H9 (cell line): ENCODE results near the gene SORCS2. TPM values are rescaled to one million over a fixed set of nuclear protein-coding genes. Genes with fewer than 3 reads are reported as not detected.

Source experiments
- DNase-seq: peaks from one replicate; pipeline ENCODE4 v3.0.0-alpha.2; 2017
- H2AFZ ChIP-seq: one replicate; pipeline ENCODE4 v1.6.1; 2013; ENCODE audit warnings: mild to moderate bottlenecking, low read length, control low read depth, moderate library complexity
- H2AK5ac ChIP-seq: 2 replicates; pipeline ENCODE4 v1.6.1; 2013; ENCODE audit warnings: low read length, control low read depth, mixed read lengths; ENCODE audit not compliant: insufficient read length
- H2BK120ac ChIP-seq: one replicate; pipeline ENCODE4 v1.6.1; 2013; ENCODE audit warnings: low read depth, mild to moderate bottlenecking, low read length, control low read depth, inconsistent platforms; ENCODE audit not compliant: poor library complexity, severe bottlenecking
- H2BK12ac ChIP-seq: 2 replicates; pipeline ENCODE4 v1.6.1; 2013; ENCODE audit warnings: low read length, control low read depth, mixed read lengths, low read depth; ENCODE audit not compliant: insufficient read length
- H2BK15ac ChIP-seq: 2 replicates; pipeline ENCODE4 v1.6.1; 2013; ENCODE audit warnings: low read depth, low read length, control low read depth
- H2BK20ac ChIP-seq: one replicate; pipeline ENCODE4 v1.6.1; 2013; ENCODE audit warnings: low read depth, mild to moderate bottlenecking, low read length, control low read depth, inconsistent platforms; ENCODE audit not compliant: poor library complexity, severe bottlenecking
- H2BK5ac ChIP-seq: 2 replicates; pipeline ENCODE4 v1.6.1; 2013; ENCODE audit warnings: low read length, control low read depth, mixed read lengths; ENCODE audit not compliant: insufficient read length
- H3K14ac ChIP-seq: 2 replicates; pipeline ENCODE4 v1.6.1; 2013; ENCODE audit warnings: low read length, control low read depth; ENCODE audit not compliant: insufficient read depth
- H3K18ac ChIP-seq: 2 replicates; pipeline ENCODE4 v1.6.1; 2013; ENCODE audit warnings: low read depth, mild to moderate bottlenecking, mixed read lengths, low read length, control low read depth; ENCODE audit not compliant: insufficient read length
- H3K23ac ChIP-seq: 2 replicates; pipeline ENCODE4 v1.6.1; 2013; ENCODE audit warnings: low read length, control low read depth, mixed read lengths, low read depth; ENCODE audit not compliant: insufficient read length
- H3K23me2 ChIP-seq: 2 replicates; pipeline ENCODE4 v1.6.1; 2013; ENCODE audit warnings: low read depth, mild to moderate bottlenecking, mixed read lengths, low read length, control low read depth; ENCODE audit not compliant: insufficient read length, poor library complexity, severe bottlenecking
- H3K27ac ChIP-seq: 2 replicates; pipeline ENCODE4 v1.5.1; 2013; ENCODE audit warnings: low read length, control low read depth, mixed read lengths, low read depth; ENCODE audit not compliant: insufficient read length
- H3K27me3 ChIP-seq: 2 replicates; pipeline ENCODE4 v1.6.1; 2013; ENCODE audit warnings: low read length, control low read depth, inconsistent platforms; ENCODE audit not compliant: insufficient read depth
- H3K4ac ChIP-seq: 2 replicates; pipeline ENCODE4 v1.6.1; 2013; ENCODE audit warnings: low read depth, mild to moderate bottlenecking, control low read depth, inconsistent platforms, low read length, moderate library complexity
- H3K4me1 ChIP-seq: 2 replicates; pipeline ENCODE4 v1.6.1; 2013; ENCODE audit warnings: low read length, control low read depth, inconsistent platforms; ENCODE audit not compliant: insufficient read depth
- H3K4me2 ChIP-seq: 2 replicates; pipeline ENCODE4 v1.6.1; 2013; ENCODE audit warnings: low read length, control low read depth, mixed read lengths; ENCODE audit not compliant: insufficient read length, insufficient read depth
- H3K56ac ChIP-seq: 2 replicates; pipeline ENCODE4 v1.6.1; 2013; ENCODE audit warnings: low read depth, mild to moderate bottlenecking, mixed read lengths, low read length, control low read depth; ENCODE audit not compliant: insufficient read length
- H3K79me1 ChIP-seq: 2 replicates; pipeline ENCODE4 v1.6.1; 2013; ENCODE audit warnings: low read depth, mild to moderate bottlenecking, moderate library complexity, low read length, control low read depth, inconsistent platforms; ENCODE audit not compliant: insufficient read depth, poor library complexity, severe bottlenecking
- H3K79me2 ChIP-seq: 2 replicates; pipeline ENCODE4 v1.6.1; 2013; ENCODE audit warnings: low read length, control low read depth, inconsistent platforms; ENCODE audit not compliant: insufficient read depth
- H3K9ac ChIP-seq: 2 replicates; pipeline ENCODE4 v1.6.1; 2013; ENCODE audit warnings: low read length, control low read depth, mixed read lengths; ENCODE audit not compliant: insufficient read length; ENCODE audit errors: extremely low read depth
- H3K9me3 ChIP-seq: one replicate; pipeline ENCODE4 v1.6.1; 2013; ENCODE audit warnings: low read depth, low read length, inconsistent platforms; ENCODE audit not compliant: control insufficient read depth
- H3T11ph ChIP-seq: one replicate; pipeline ENCODE4 v1.6.1; 2013; ENCODE audit warnings: mild to moderate bottlenecking, low read length, control low read depth, inconsistent platforms
- H4K20me1 ChIP-seq: one replicate; pipeline ENCODE4 v1.6.1; 2013; ENCODE audit not compliant: control insufficient read depth, insufficient read length, insufficient read depth
- H4K5ac ChIP-seq: 2 replicates; pipeline ENCODE4 v1.6.1; 2013; ENCODE audit warnings: low read depth, mild to moderate bottlenecking, mixed read lengths, low read length, control low read depth; ENCODE audit not compliant: insufficient read length
- H4K8ac ChIP-seq: replicated peaks from 2 replicates; pipeline ENCODE4 v1.6.1; 2013; ENCODE audit warnings: low read length, control low read depth, mixed read lengths, low read depth; ENCODE audit not compliant: insufficient read length
- H4K91ac ChIP-seq: 2 replicates; pipeline ENCODE4 v1.6.1; 2013; ENCODE audit warnings: low read depth, mild to moderate bottlenecking, moderate library complexity, mixed read lengths, low read length, control low read depth; ENCODE audit not compliant: insufficient read length
- H3K27ac Mint-ChIP-seq, 3 experiments: 2 replicates in 2 of 3; 3 replicates in 1 of 3; pipeline ENCODE4 v1.8.0; 2020 to 2021; ENCODE audit warnings: mixed read lengths in 3 of 3, mild to moderate bottlenecking in 1 of 3, moderate library complexity in 1 of 3
- H3K27me3 Mint-ChIP-seq: 2 replicates; pipeline ENCODE4 v1.8.0; 2021; ENCODE audit warnings: low read depth, mild to moderate bottlenecking, moderate library complexity, mixed read lengths
- H3K36me3 Mint-ChIP-seq, 3 experiments: 2 replicates in 2 of 3; 3 replicates in 1 of 3; pipeline ENCODE4 v1.8.0; 2020 to 2021; ENCODE audit warnings: low read depth in 3 of 3, mixed read lengths in 3 of 3; ENCODE audit not compliant: insufficient read depth in 1 of 3
- H3K4me1 Mint-ChIP-seq, 2 experiments: 2 replicates each; pipeline ENCODE4 v1.8.0; 2020; ENCODE audit warnings: mixed read lengths in 2 of 2
- H3K4me3 Mint-ChIP-seq, 2 experiments: 2 replicates in 1 of 2; 3 replicates in 1 of 2; pipeline ENCODE4 v1.8.0; 2020 to 2021; ENCODE audit warnings: mild to moderate bottlenecking in 2 of 2, mixed read lengths in 2 of 2, moderate library complexity in 1 of 2
- H3K9me3 Mint-ChIP-seq, 2 experiments: 2 replicates in 1 of 2; 3 replicates in 1 of 2; pipeline ENCODE4 v1.8.0; 2020; ENCODE audit warnings: mild to moderate bottlenecking in 2 of 2, mixed read lengths in 2 of 2, moderate library complexity in 1 of 2
- CTCF ChIP-seq: fragments of 200-600 bp; sonication (generic); conservative IDR thresholded peaks from 3 replicates; pipeline ENCODE4 v1.8.0; 2021; ENCODE audit warnings: antibody characterized with exemption, mild to moderate bottlenecking
- WGBS: extraction: QIAGEN DNeasy Blood & Tissue Kit; methylation state at CpG from one replicate; pipeline ENCODE4 v1.1.7; 2013; ENCODE audit warnings: missing lambda C conversion rate, low lambda C conversion rate, mixed read lengths; ENCODE audit not compliant: insufficient read length; ENCODE audit errors: extremely low coverage; 5-methylcytosine and 5-hydroxymethylcytosine counted together
- total RNA-seq: library from RNA; stranded (reverse); gene quantifications from 2 replicates; pipeline ENCODE4 v1.2.1, GENCODE V29; 2021

SORCS2 gene
- total RNA-seq, 1 experiment from 2014 or later = 0.57 TPM

- Histone ChIP-seq H3K9ac (no peak overlapping the region), H3K27ac (no peak overlapping the region), H4K20me1 (no peaks in the 10 kb centered on the region), H3K23ac (no peak overlapping the region), H3K4me2 (no peak overlapping the region), H3K18ac (no peak overlapping the region), H3K27me3 (no peaks in the 10 kb centered on the region), H3K56ac (no peak overlapping the region), H3K4me1 (no peaks in the 10 kb centered on the region), H3K79me1 (no peaks in the 10 kb centered on the region), H2BK120ac (no peak overlapping the region), H2AK5ac (no peak overlapping the region), H3K79me2 (no peaks in the 10 kb centered on the region), H2BK15ac (no peak overlapping the region), H3K23me2 (no peaks in the 10 kb centered on the region), H2AFZ (no peak overlapping the region), H3K14ac (no peak overlapping the region; the same call in 1 of the 2 replicates), H3K9me3 (no peaks in the 10 kb centered on the region), H4K5ac (no peak overlapping the region), H2BK20ac (no peak overlapping the region), H2BK12ac (no peak overlapping the region), H4K91ac (no peak overlapping the region), H4K8ac (no peak overlapping the region), H2BK5ac (no peak overlapping the region), H3T11ph (no peak overlapping the region), H3K4ac (no peak overlapping the region)
- H3K36me3 Mint-ChIP-seq = no peaks in the 10 kb centered on the region
- H3K27me3 Mint-ChIP-seq = peaks cover 17% of the 10 kb centered on the region
- H3K27ac Mint-ChIP-seq = peak overlapping the region in 1 of 3 experiments; percentile 39; a peak in 1 of 7 replicates
- no peak overlapping the region for H3K4me3 Mint-ChIP-seq
- TF ChIP-seq CTCF = no peak
- peaks cover 8 to 15% of the 10 kb centered on the region in 2 experiments; a peak in 2 of 4 replicates for H3K4me1 Mint-ChIP-seq
- DNase-seq = no peak
- no peaks in the 10 kb centered on the region for H3K9me3 Mint-ChIP-seq
- no CpG with 5 or more reads among the region's 32 CpGs for WGBS
These were observed 564.4 kb downstream of the SORCS2 start for GRCh38 chr4:7756561-7757355.
